Stimulated activated CD4-positive, alpha-beta T cell treated with anti-CD3 and anti-CD28 coated beads, Interleukin-1b, Interleukin-23, amount 100 ng/mL, for 1 hour (primary cell): ENCODE results near the gene FADD.
"Not testable (repeated sequence)": the region's sequence is repeated elsewhere in the genome, so short reads cannot be mapped to it uniquely, and the experiment has no call there.

Experiments used
- DNase-seq, 2 donors: peaks; one replicate each; pipeline ENCODE4 v3.0.0-alpha.2; 2020; ENCODE audit warnings: low read depth in 2 of 2

FADD gene

GRCh38 chr11:70205049-70205725 is 2.1 kb downstream of the FADD start:
- DNase-seq = no peak

- DNase-seq = no peak
These were observed 2.7 kb downstream of the FADD start for GRCh38 chr11:70205766-70206165.

- DNase-seq = no peak
These were observed 3.3 kb downstream of the FADD start for GRCh38 chr11:70206226-70206981.

- no peak for DNase-seq
These were observed 3.9 kb downstream of the FADD start for GRCh38 chr11:70206982-70207376.

GRCh38 chr11:70207531-70208131 is 4.5 kb downstream of the FADD start:
- DNase-seq = no peak

GRCh38 chr11:70209391-70209912 is 6.4 kb downstream of the FADD start:
- no peak for DNase-seq

GRCh38 chr11:70210051-70210501 is 7.0 kb downstream of the FADD start:
- no peak for DNase-seq

- no peak for DNase-seq
These were observed 7.4 kb downstream of the FADD start for GRCh38 chr11:70210530-70210929.

GRCh38 chr11:70212227-70212811 is 9.2 kb downstream of the FADD start:
- DNase-seq = no peak

- not testable (repeated sequence) for DNase-seq
These were observed 14.3 kb downstream of the FADD start for GRCh38 chr11:70217388-70217787.

- DNase-seq = not testable (repeated sequence)
These were observed 15.0 kb downstream of the FADD start for GRCh38 chr11:70218076-70218475.

- DNase-seq = no peak
These were observed 17.0 kb downstream of the FADD start for GRCh38 chr11:70220136-70220535.

- no peak for DNase-seq
These were observed 17.8 kb downstream of the FADD start for GRCh38 chr11:70220920-70221319.

GRCh38 chr11:70225681-70226177 is 22.6 kb downstream of the FADD start:
- DNase-seq = no peak

- no peak for DNase-seq
These were observed 23.1 kb downstream of the FADD start for GRCh38 chr11:70226183-70226582.

GRCh38 chr11:70226967-70227366 is 23.9 kb downstream of the FADD start:
- DNase-seq = no peak

- no peak for DNase-seq
These were observed 26.6 kb downstream of the FADD start for GRCh38 chr11:70229737-70230136.

- no peak for DNase-seq
These were observed 27.2 kb downstream of the FADD start for GRCh38 chr11:70230151-70230839.

GRCh38 chr11:70230840-70231710 is 28.0 kb downstream of the FADD start:
- DNase-seq = no peak

GRCh38 chr11:70233034-70233433 is 29.9 kb downstream of the FADD start:
- no peak for DNase-seq
